GM23248 (cell line): ENCODE measurements around the gene HADHA.

ENCODE experiments used
- EZH2 ChIP-seq: fragments of 200-600 bp; sonication (generic); IDR thresholded peaks from 2 replicates; pipeline ENCODE4 v1.6.1; 2018; ENCODE audit warnings: antibody characterized with exemption, mild to moderate bottlenecking; ENCODE audit not compliant: insufficient read depth, poor library complexity, severe bottlenecking
- EZH2phosphoT487 ChIP-seq: fragments of 200-600 bp; sonication (generic); IDR thresholded peaks from 2 replicates; pipeline ENCODE4 v1.6.1; 2018; ENCODE audit warnings: antibody characterized with exemption, moderate library complexity, mild to moderate bottlenecking, low read depth; ENCODE audit not compliant: insufficient read depth

GRCh38 chr2:26190369-26190768, 54.1 kb downstream of the HADHA start:
- TF ChIP-seq EZH2phosphoT487 (no peak), EZH2 (no peak)
